ENCODE data around the gene TSPAN14. TPM values are rescaled to one million over a fixed set of nuclear protein-coding genes. Genes with fewer than 3 reads are reported as not detected.

TSPAN14 gene
- total RNA-seq, 1 experiment from 2014 or later = not detected

GRCh38 chr10:80410578-80411145 is 43.4 kb upstream of the TSPAN14 start:
- intact Hi-C loops (cut with micrococcal nuclease) = no loop called here
- ChIA-PET POLR2A (ENCODE audit: unreplicated experiment) (no interaction called here), CTCF (no interaction called here)
- no peak overlapping the region for H3K4me2 ChIP-seq (ENCODE audit: low read length)
- no peaks in the 10 kb centered on the region for H3K9me2 ChIP-seq (replicated peaks; ENCODE audit: low read length)
- no peaks in the 10 kb centered on the region for H3F3A ChIP-seq (ENCODE audit: low read length, unreplicated experiment)
- no peaks in the 10 kb centered on the region for H3K79me2 ChIP-seq (ENCODE audit: low read length)
- no peaks in the 10 kb centered on the region for H3K36me3 ChIP-seq (ENCODE audit: low read depth, low read length)
- no TSS peak for BruUV-seq (replicated peaks)
- no peaks in the 10 kb centered on the region for H4K20me1 ChIP-seq (ENCODE audit: low read length)
- no peak for ATAC-seq
- no peak overlapping the region for H2AFZ ChIP-seq (ENCODE audit: low read length)
- no peaks in the 10 kb centered on the region for H3K27me3 ChIP-seq (ENCODE audit: low read length)
- TF ChIP-seq EZH2 (IDR thresholded peaks at IDR 0.05; ENCODE audit: low read length, unreplicated experiment) (no peak), EZH2phosphoT487 (IDR thresholded peaks at IDR 0.05; ENCODE audit: borderline replicate concordance, low read length) (no peak)
- TF ChIP-seq, protein P1, sequence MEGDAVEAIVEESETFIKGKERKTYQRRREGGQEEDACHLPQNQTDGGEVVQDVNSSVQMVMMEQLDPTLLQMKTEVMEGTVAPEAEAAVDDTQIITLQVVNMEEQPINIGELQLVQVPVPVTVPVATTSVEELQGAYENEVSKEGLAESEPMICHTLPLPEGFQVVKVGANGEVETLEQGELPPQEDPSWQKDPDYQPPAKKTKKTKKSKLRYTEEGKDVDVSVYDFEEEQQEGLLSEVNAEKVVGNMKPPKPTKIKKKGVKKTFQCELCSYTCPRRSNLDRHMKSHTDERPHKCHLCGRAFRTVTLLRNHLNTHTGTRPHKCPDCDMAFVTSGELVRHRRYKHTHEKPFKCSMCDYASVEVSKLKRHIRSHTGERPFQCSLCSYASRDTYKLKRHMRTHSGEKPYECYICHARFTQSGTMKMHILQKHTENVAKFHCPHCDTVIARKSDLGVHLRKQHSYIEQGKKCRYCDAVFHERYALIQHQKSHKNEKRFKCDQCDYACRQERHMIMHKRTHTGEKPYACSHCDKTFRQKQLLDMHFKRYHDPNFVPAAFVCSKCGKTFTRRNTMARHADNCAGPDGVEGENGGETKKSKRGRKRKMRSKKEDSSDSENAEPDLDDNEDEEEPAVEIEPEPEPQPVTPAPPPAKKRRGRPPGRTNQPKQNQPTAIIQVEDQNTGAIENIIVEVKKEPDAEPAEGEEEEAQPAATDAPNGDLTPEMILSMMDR (conservative IDR thresholded peaks at IDR 0.05; ENCODE audit: low read depth, low read length) = no peak
- no peaks in the 10 kb centered on the region for H3K9me3 ChIP-seq (ENCODE audit: low read length)
- no peak overlapping the region for H3K4me3 ChIP-seq (ENCODE audit: low read length)
- H3K27ac ChIP-seq (ENCODE audit: low read length) = no peak overlapping the region
- DNase-seq = no peak
- no peak overlapping the region for H3K9ac ChIP-seq (ENCODE audit: low read length)
- H3K4me1 ChIP-seq (ENCODE audit: insufficient read depth, low read length) = no peaks in the 10 kb centered on the region

- H3K4me1 ChIP-seq (ENCODE audit: insufficient read depth, low read length) = no peaks in the 10 kb centered on the region
Observed at GRCh38 chr10:80411267-80411668, 42.8 kb upstream of the TSPAN14 start.

GRCh38 chr10:80411681-80412220 is 42.4 kb upstream of the TSPAN14 start:
- Histone ChIP-seq H3K27me3 (ENCODE audit: low read length) (no peaks in the 10 kb centered on the region), H3K27ac (ENCODE audit: low read length) (no peak overlapping the region), H3K9me3 (ENCODE audit: low read length) (no peaks in the 10 kb centered on the region), H3K79me2 (ENCODE audit: low read length) (no peaks in the 10 kb centered on the region), H3K9me2 (replicated peaks; ENCODE audit: low read length) (no peaks in the 10 kb centered on the region), H4K20me1 (ENCODE audit: low read length) (no peaks in the 10 kb centered on the region), H3F3A (ENCODE audit: low read length, unreplicated experiment) (no peaks in the 10 kb centered on the region), H3K4me3 (ENCODE audit: low read length) (no peak overlapping the region), H3K9ac (ENCODE audit: low read length) (no peak overlapping the region), H3K4me1 (ENCODE audit: insufficient read depth, low read length) (no peaks in the 10 kb centered on the region), H3K36me3 (ENCODE audit: low read depth, low read length) (no peaks in the 10 kb centered on the region), H2AFZ (ENCODE audit: low read length) (no peak overlapping the region), H3K4me2 (ENCODE audit: low read length) (no peak overlapping the region)
- ATAC-seq (no peak), DNase-seq (no peak)
- POLR2A ChIA-PET (ENCODE audit: unreplicated experiment) = no interaction called here
- CTCF ChIA-PET = no interaction called here
- TF ChIP-seq, protein P1 (conservative IDR thresholded peaks at IDR 0.05; ENCODE audit: low read depth, low read length) = no peak
- no peak for TF ChIP-seq EZH2 (IDR thresholded peaks at IDR 0.05; ENCODE audit: low read length, unreplicated experiment)
- no peak for TF ChIP-seq EZH2phosphoT487 (IDR thresholded peaks at IDR 0.05; ENCODE audit: borderline replicate concordance, low read length)
- BruUV-seq (replicated peaks) = no TSS peak
- intact Hi-C loops (cut with micrococcal nuclease) = no loop called here

More at GRCh38 chr10:80411267-80411668, 42.8 kb upstream of the TSPAN14 start:
- H3K9me3 ChIP-seq (ENCODE audit: low read length) = no peaks in the 10 kb centered on the region
- no peak overlapping the region for H3K27ac ChIP-seq (ENCODE audit: low read length)
- ATAC-seq = no peak
- no peak for DNase-seq
- H3K36me3 ChIP-seq (ENCODE audit: low read depth, low read length) = no peaks in the 10 kb centered on the region
- no peak overlapping the region for H2AFZ ChIP-seq (ENCODE audit: low read length)
- no peaks in the 10 kb centered on the region for H4K20me1 ChIP-seq (ENCODE audit: low read length)
- no peaks in the 10 kb centered on the region for H3F3A ChIP-seq (ENCODE audit: low read length, unreplicated experiment)
- TF ChIP-seq, protein P1 (conservative IDR thresholded peaks at IDR 0.05; ENCODE audit: low read depth, low read length) = no peak
- TF ChIP-seq EZH2phosphoT487 (IDR thresholded peaks at IDR 0.05; ENCODE audit: borderline replicate concordance, low read length) = no peak
- no peak for TF ChIP-seq EZH2 (IDR thresholded peaks at IDR 0.05; ENCODE audit: low read length, unreplicated experiment)
- POLR2A ChIA-PET (ENCODE audit: unreplicated experiment) = no interaction called here
- no peak overlapping the region for H3K4me2 ChIP-seq (ENCODE audit: low read length)
- CTCF ChIA-PET = no interaction called here
- intact Hi-C loops (cut with micrococcal nuclease) = no loop called here
- H3K9me2 ChIP-seq (replicated peaks; ENCODE audit: low read length) = no peaks in the 10 kb centered on the region
- BruUV-seq (replicated peaks) = no TSS peak
- no peak overlapping the region for H3K9ac ChIP-seq (ENCODE audit: low read length)
- H3K79me2 ChIP-seq (ENCODE audit: low read length) = no peaks in the 10 kb centered on the region
- no peaks in the 10 kb centered on the region for H3K27me3 ChIP-seq (ENCODE audit: low read length)
- H3K4me3 ChIP-seq (ENCODE audit: low read length) = no peak overlapping the region

Data from PC-3 (cell line).